ENCODE measurements around the gene TBC1D16. TPM values are rescaled to one million over a fixed set of nuclear protein-coding genes. Genes with fewer than 3 reads are reported as not detected.

TBC1D16 gene
- total RNA-seq, 1 donor from 2014 or later = 257 TPM

GRCh38 chr17:79988185-79988971 lies 47.3 kb downstream of the TBC1D16 start:
- peak; percentile 91 for DNase-seq (ENCODE audit: low read depth)

- no peak for DNase-seq (ENCODE audit: low read depth)
Observed at GRCh38 chr17:79987935-79988184, 47.8 kb downstream of the TBC1D16 start.

- DNase-seq (ENCODE audit: low read depth) = peak; percentile 69
Observed at GRCh38 chr17:79987187-79987934, 48.3 kb downstream of the TBC1D16 start.

- DNase-seq (ENCODE audit: low read depth) = no peak
Observed at GRCh38 chr17:79986411-79987186, 49.1 kb downstream of the TBC1D16 start.

- no peak for DNase-seq (ENCODE audit: low read depth)
Observed at GRCh38 chr17:79985943-79986391, 49.7 kb downstream of the TBC1D16 start.

- no peak for DNase-seq (ENCODE audit: low read depth)
Observed at GRCh38 chr17:79985361-79985942, 50.2 kb downstream of the TBC1D16 start.

- DNase-seq (ENCODE audit: low read depth) = no peak
Observed at GRCh38 chr17:79984877-79985276, 50.8 kb downstream of the TBC1D16 start.

- no peak for DNase-seq (ENCODE audit: low read depth)
Observed at GRCh38 chr17:79984045-79984840, 51.4 kb downstream of the TBC1D16 start.

- no peak for DNase-seq (ENCODE audit: low read depth)
Observed at GRCh38 chr17:79983456-79983855, 52.2 kb downstream of the TBC1D16 start.

GRCh38 chr17:79982986-79983385 lies 52.7 kb downstream of the TBC1D16 start:
- no peak for DNase-seq (ENCODE audit: low read depth)

- no peak for DNase-seq (ENCODE audit: low read depth)
Observed at GRCh38 chr17:79981661-79982101, 54.0 kb downstream of the TBC1D16 start.

GRCh38 chr17:79981090-79981489 lies 54.6 kb downstream of the TBC1D16 start:
- DNase-seq (ENCODE audit: low read depth) = no peak

GRCh38 chr17:79980246-79981043 lies 55.2 kb downstream of the TBC1D16 start:
- DNase-seq (ENCODE audit: low read depth) = no peak

GRCh38 chr17:79979816-79980215 lies 55.9 kb downstream of the TBC1D16 start:
- no peak for DNase-seq (ENCODE audit: low read depth)

- DNase-seq (ENCODE audit: low read depth) = no peak
Observed at GRCh38 chr17:79979221-79979741, 56.4 kb downstream of the TBC1D16 start.

- peak; percentile 38 for DNase-seq (ENCODE audit: low read depth)
Observed at GRCh38 chr17:79978548-79978855, 57.2 kb downstream of the TBC1D16 start.

GRCh38 chr17:79977708-79978547 lies 57.7 kb downstream of the TBC1D16 start:
- no peak for DNase-seq (ENCODE audit: low read depth)

GRCh38 chr17:79977161-79977631 lies 58.5 kb downstream of the TBC1D16 start:
- no peak for DNase-seq (ENCODE audit: low read depth)

- no peak for DNase-seq (ENCODE audit: low read depth)
Observed at GRCh38 chr17:79976451-79976850, 59.2 kb downstream of the TBC1D16 start.

Measured in renal cortical epithelial cell (primary cell).